ENCODE data around the gene CEP89.
"Not testable (repeated sequence)": the region's sequence is repeated elsewhere in the genome, so short reads cannot be mapped to it uniquely, and the experiment has no call there.

Gene CEP89

DNA sequence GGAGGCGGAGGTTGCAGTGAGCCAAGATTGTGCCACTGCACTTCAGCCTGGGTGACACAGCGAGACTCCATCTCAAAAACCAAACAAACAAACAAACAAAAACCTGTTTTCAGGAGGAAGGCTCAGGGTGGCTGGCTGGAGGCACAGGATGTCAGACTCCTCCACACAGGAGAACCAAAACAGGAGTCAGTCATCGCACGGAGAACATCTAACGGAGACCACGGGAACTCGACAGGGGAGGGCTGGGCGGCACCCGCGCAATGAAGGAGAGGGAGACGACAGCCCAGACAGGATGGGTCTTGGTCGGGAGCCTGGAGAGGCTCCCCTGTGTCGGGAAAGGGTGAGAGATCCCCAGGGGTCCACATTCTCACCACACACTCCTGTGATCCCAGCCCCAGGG, 81.4 kb downstream of the CEP89 start:
- no peak for DNase-seq

DNA sequence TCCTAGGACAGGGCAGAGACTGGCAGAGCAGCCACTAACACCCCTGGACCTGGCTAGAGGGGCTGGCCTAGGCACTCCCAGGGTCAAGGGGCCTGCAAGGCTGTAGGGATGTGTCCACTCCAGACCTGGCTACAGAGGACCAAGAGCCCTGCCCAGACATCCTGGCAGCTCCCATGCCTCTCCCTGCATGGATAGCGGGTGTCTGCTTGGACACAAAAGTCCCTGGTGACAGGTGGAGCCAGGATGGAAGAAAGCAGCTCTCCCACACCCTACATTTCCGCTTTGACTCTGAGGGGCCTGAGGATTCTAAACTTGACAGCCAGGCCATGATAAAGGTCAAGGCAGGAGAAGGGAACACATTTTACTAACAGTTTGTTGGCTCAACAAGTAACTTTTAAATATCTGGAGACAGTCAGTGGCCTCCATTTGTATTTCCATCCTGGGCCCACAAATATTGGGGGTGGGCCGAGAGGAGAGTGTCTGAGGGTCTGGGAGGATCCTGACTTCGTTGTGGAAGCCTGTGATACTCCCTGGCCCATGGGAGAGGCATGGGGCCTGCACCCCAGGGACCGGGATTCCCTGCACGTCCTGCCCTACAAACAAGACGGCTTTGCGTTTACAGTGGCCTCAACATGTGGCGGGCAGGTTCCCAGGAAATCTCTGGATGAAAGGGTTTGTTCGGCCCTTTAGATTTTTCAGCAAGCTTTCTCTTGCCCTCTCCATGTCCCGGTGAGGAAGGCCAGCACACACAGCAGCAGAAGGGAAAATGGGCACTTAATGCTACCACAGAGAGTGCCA, 82.4 kb downstream of the CEP89 start:
- DNase-seq, result no peak

DNA sequence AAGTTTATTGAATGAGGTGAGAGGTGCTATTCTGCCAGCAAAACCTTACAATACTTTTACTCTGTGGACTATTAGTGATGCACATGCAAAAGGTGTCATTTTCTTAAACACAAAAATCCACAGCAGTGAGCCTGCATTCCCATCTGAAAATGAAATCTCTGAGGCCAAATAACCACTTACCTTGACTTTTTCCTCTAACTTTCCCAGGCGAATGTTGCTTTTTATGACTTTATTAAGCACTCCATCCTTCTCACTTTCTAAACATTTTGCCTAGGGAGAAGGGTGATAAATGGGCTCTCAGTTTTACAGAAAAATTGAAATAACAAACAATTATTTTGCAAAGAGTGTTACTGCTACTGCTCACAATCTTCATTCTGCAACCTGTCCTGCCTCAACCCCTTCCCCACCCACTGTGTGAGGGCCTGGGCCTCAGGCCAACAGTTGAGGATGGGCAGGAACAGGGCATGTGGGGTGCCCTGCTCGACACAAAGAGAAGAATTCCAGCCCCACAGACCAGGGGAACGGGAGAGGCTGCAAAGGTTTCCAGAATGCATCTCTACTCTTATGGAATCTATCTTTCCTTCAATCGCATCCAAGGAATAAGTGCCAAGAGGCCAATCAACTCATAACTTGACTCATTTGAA, 84.1 kb downstream of the CEP89 start:
- DNase-seq, result no peak

DNA sequence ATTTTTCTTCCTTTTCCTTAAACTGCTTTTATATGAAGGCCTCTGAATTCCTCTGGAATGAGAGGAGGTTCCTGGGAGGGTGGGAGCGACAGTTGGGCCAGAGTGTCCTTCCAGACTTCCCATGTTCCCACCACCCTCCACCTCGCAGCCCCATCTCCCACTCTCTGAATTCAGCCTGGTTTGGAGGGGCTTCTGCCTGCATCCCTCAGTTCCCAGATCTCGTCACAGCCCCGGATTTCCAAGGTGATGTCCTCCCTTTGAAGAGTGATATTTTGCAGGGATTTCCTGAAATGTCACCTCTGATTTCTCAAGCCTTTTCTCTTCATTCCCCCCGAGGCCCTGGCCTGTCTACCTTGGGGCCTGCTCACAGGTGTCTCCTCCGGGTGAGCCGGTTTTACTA, 85.5 kb downstream of the CEP89 start:
- DNase-seq, result no peak

DNA sequence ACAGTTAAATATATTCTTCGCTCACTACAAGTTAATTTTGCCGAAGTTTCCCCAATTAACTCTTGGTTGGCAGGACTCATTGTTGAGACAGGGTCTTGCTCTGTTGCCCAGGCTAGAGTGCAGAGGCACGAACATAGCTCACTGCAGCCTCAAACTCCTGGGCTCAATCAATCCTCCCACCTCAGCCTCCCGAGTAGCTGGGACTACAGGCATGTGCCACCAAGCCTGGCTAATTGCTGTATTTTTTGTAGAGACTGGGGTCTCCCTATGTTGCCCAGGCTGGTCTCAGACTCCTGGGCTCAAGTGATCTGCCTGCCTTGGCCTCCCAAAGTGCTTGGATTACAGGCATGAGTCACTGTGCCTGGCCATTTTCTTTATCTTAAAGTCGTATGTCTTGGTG, 86.5 kb downstream of the CEP89 start:
- not testable (repeated sequence) for DNase-seq

DNA sequence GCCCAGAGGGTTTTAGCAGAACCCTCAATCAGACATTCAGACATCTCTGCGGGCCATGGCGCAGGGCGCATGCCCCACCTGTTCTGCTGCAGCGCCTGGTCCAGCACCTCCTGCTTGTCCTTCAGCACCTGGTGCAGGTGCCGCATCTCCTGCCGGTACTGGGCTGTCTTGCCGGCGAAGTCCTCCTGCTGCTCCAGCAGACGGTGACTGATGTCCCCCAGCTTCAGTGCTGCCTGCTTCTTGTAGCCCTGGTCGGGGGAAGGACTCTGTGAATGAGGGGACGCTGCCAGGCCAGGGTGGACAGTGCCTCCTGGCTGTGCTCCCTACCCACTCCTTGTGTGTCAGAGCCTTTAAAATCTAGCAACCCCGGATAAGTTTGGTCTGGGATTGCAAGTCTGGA, 90.0 kb downstream of the CEP89 start:
- no peak for DNase-seq

DNA sequence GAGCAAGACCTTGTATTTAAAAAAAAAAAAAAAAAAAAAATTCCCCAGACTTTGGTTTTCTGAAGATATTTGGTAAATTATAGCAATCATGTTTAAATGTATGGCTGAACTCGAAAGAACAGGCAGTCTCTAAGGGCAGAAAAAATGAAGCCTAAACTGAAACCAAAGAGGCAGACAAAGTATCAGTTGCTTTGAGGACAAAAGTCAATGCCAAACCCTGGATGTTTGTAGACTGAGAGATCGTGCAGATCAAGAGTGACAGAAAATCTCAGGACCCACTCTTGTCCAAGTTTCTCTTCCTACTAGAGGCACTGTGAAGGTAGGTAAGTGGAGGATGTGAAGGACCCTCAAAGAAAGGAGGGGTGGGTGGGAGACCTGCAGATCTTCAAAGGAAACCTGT, 91.1 kb downstream of the CEP89 start:
- no peak for DNase-seq

DNA sequence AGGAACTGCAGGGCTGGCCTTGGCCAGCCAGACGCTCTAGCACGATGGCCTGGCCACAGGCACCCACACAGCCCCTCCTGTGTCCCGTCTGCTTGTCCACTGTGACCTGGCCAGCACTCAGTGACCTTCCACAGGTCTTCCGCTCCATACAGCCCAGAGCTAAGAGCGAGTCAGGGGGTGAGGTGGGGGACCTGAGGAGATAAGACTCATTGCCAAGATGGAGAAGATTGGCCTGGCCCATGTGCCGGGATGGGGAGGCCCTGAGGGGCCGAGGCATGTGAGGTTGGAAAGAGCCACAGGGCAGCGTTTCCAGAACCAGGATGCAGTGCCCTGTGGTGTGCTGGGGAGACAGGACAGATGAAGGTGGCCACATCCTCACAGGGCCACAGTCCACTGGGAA, 92.0 kb downstream of the CEP89 start:
- no peak for DNase-seq

DNA sequence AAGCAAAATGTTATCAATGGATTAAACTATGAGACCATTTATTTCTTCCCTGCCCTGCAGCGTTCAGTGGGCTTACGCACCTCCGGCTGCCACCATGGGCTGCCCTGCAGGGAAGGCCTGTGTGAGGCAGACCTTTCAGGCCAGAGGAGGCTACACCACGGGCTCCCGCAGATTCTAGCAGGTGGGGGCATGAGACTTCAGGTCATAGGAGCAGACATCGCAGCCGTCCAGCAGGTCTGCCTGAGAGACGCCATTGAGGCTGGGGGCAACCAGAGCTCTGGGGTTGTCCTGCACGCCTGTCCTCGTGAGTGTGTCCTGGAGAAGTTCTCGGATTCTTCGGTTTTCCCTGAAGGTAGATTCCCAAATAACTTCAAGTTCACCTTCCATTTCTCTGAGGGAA, 92.8 kb downstream of the CEP89 start:
- DNase-seq, result no peak

DNA sequence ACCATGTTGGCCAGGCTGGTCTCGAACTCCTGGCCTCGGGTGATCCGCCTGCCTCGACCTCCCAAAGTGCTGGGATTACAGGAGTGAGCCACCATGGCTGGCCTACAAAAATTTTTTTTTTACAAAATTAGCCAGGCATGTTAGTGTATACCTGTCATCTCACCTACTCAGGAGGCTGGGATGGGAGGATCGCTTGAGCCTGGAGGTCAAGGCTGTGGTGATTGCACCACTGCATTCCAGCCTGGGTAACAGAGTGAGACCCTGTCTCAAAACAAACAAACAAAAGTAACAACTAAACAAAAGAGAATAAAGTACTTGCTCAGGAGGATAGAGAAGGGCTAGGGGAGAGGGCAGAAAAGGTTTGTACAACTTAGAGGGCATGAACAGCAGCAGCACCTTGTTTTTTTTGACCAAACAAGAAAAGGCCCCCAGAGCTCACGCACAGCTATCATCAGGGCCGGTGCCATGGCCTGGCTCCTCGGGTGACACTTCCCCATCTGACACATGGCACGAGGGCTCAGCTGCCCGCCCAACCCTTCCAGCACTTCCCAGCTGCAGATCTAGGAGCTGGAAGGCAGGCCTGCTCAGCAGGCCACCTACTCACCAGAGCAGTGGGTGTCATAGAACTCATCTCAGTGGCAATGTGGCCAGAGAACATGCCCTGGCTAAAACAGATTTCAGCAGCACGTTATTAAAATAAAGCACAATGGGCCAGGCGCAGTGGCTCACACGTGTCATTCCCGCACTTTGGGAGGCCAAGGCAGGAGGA, 93.6 kb downstream of the CEP89 start:
- no peak for DNase-seq

DNA sequence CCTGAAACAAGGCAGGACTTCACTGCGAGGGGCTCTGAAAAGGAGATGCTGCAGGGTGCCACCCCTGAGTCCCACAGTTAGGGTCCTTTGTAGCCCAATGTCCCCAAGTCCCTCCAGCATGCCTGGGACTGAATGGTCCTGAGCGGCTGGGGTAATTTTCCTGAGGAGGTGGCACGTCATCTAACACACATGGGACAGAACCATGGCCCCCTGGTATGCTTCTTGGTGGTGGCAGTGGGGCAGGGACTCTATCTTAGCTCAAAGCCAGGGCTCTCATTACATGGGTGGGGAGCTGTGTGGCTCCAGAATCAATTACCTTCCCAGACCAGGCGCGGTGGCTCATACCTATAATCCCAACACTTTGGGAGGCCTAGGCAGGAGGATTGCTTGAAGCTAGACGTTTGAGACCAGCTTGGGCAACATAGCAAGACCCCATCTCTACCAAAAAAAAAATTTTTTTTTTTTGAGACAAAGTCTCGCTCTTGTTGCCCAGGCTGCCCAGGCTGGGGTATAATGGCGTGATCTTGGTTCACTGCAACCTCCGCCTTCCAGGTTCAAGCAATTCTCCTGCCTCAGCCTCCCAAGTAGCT, 94.3 kb downstream of the CEP89 start:
- no peak for DNase-seq

DNA sequence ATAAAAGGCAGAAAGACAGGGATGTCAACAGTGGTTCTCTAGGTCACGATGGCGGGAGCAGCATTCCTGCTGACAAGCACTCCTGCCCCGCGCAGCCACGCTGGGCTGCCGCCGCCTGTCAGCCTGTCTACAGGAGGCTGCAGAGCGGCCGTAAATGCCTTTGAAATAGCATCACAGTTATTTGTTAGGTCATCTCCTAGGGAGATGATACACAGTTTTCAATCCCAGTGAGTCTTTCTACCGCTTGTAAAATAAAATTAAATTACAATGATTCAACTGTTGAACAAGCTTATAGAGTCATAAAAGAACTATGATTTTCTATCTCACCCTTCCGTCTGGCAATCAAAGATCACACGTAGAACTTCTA, 94.9 kb downstream of the CEP89 start:
- no peak for DNase-seq

DNA sequence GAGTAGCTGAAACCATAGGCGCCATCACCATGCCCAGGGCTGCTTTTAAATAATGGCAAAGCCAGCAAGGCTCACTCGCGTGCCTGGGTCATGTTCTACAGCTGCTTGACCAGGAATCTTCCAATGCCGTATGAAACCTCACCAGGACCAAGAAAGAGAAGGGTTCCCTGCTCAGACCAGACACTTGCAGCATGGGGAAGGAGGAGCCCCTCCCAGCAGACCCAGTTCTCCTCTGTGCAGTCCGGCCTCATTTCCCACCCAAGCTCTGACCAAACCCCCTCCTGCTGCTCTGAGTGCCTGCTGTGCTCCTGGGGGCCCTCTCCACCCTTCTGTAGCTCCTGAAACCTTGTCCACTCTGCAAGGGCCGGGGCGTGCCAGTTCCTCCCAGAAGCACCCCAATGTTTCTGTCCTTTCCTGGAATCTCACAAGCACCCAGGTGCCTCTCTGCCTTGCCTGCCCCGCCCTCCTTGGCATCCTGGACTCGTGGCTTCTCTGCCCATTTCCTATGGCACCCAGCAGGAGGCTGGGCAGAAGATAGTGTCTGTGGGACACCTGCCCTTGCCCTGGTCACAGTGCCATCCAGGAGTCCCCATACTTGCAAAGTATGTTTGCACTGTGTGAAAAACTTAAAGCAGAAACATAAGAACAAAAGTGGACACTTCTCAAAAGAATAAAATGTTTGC, 95.4 kb downstream of the CEP89 start:
- DNase-seq, result no peak

DNA sequence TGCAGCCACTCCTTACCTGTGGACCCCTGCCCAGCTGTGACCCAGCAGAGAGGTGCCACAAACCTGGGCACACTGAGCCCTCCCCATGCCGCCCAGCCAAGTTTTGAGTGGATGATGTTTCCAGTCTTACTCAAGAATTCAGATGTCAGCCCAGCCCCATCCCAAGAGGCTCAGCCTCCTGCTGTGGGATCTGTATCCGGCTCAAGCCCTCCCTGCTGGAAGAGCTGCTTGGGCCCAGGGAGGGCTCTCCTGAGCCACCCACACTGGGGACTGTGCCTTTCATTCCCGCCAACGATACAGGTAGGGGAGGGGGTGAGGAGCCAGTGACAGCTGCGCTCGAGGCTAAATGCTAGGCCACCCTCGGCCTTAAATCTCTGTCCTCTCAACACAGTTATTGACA, 96.3 kb downstream of the CEP89 start:
- no peak for DNase-seq

DNA sequence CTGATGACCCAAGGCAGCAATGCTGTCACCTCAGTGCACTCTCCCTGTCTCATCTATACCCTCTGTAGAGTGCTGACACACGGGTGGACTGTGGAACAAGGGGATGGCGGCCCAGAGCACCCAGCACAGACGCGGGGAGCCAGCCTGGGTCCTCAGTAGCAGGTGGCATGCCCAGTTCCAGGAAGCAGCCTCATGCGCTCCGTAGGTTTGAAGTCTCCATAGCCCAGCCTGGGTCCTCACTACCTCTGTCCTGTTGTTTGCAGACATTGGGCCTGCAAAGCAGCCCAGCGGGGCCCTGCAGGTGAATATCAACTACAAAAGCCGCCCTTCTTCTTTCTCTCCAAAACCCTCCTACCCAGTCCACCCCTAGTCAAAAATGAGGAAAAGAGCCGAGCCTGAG, 97.2 kb downstream of the CEP89 start:
- DNase-seq, result no peak

DNA sequence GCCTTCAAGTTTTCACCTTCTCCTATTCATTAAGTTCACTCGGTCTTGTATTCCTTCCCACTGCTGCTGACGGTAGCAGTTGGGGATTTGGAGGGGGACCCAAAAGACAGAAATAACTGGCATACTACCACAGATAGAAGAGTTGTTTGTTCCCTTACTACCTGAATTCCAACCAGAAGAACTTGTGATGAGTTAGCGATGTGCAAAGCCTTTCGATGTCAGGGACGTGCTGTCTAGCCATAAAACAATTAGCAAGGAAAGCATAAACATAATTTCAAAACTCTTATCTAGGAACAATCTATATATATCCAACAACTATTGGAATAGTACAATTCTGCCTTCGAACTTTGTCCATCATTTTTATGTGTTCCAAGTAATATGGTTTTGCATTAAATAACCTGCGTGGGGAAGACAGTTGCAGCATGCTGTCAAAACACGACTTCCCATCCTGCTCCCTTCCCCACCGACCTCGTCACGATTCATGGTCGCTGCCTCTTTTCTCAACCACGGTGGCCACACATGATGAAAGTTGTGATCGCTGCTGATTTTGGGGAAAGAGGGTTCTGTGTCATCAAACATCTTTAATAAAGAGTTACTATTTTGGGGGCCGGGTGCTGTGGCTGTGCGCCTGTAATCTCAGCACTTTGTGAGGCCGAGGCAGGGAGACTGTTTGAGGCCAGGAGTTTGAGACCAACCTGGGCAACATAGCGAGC, 98.4 kb downstream of the CEP89 start:
- no peak for DNase-seq

DNA sequence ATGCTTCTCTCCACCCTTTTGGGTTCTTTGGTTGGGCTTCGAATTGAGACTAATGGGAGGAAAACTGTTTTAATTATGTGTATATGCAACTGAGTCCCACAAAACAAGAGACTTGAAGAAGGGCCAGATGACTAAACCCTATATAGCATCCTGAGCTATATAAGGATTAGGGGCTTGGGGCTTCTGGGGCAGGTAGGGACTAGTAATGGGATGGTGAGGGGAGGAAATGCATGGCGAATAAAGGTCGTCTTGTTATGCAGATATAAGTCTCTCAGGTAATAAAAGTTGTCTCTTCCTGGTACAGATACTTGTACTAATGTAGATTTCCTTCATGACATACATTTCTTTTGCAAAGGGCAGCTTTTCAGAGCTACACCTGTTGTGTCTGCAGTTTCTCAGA, 99.4 kb downstream of the CEP89 start:
- no peak for DNase-seq

DNA sequence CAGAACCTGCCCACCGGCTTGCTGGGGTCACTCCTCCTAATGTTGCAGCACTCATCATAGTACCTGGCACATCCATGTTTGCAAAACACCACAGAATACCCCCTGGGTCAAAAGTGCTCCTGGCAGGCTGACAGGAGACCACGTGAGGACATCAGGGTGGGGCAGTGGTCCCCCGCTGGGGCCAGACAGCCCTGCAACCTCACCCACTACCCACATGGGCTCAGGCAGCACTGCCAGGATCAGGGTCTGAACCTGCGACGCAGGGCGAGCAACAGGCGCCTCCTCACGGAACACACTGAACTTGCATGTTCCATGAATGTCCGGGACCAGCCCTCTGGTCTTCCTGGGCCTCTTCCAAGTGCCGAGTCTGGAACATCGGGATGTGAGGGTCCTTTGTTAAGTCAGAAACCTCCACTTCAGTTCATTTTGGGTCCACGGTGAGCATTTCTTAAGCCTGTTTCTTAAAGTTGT, 100.7 kb downstream of the CEP89 start:
- no peak for DNase-seq

DNA sequence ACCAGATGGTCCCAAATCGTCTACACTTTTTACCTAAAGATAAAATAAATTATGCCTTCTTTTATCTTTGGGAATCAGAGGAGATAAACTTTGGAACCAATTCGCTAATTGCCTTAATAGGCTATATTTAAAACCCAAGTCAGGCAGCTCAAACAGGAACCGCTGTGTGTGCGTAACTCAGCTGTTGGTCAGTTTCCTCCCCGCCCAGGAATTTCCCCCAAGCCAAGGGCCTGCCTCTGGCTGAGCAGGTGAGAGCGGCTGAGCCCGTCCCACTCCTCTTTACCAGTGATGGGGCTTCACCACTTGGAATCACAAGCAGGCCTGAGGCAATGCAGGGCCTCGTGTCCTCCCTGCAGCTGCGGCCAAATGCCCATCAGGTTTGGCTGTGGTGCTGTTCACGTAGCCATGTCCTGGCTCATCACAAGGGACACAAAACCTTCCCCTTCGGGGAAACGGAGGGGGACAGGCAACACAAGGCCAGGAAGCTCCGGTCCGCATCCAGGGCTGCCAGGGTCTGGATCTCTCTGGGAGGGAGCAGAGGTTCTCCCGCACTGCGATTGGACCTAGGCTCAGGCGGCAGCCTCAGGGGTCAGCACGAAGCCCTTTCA, 101.7 kb downstream of the CEP89 start:
- DNase-seq, result no peak

DNA sequence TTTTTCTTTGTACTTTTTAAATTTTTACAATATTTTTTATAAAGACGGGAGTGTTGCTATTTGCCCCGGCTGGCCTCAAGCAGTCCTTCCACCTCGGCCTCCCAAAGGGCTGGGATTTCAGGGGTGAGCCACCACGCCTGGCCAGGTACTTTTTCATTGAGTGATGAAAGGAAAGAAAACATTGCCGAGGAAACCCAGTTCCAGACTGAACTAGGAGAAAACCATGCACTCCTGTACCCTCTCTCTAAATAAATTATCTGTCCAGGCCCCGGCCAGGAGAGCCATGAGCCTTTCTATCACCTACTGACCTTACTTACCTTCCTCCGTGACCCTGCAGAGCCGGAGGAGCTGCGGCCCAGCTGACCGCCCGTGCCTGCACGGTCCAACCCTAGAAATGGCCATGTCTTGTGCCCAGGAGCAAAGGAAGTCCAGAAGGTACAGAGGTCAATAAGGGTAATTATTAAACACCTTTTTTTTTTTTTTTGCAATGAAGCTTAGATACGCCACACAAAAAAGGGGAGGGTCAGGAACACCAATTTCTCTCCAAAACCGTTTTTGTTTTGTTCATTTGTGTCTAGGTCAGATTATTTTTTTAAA, 102.3 kb downstream of the CEP89 start, which contains the start of gene SLC7A9:
Gene SLC7A9, minus strand, starts transcription at position 399 of the 597 bp plus-strand sequence. CDS start 1,233 bp downstream, outside the sequence.
- DNase-seq, result no peak
